Measurements from ENCODE around the gene HMBS. TPM values are rescaled to one million over a fixed set of nuclear protein-coding genes. Genes with fewer than 3 reads are reported as not detected.

Gene HMBS
- 38.8 and 62.1 TPM in 2 replicates for total RNA-seq

DNA sequence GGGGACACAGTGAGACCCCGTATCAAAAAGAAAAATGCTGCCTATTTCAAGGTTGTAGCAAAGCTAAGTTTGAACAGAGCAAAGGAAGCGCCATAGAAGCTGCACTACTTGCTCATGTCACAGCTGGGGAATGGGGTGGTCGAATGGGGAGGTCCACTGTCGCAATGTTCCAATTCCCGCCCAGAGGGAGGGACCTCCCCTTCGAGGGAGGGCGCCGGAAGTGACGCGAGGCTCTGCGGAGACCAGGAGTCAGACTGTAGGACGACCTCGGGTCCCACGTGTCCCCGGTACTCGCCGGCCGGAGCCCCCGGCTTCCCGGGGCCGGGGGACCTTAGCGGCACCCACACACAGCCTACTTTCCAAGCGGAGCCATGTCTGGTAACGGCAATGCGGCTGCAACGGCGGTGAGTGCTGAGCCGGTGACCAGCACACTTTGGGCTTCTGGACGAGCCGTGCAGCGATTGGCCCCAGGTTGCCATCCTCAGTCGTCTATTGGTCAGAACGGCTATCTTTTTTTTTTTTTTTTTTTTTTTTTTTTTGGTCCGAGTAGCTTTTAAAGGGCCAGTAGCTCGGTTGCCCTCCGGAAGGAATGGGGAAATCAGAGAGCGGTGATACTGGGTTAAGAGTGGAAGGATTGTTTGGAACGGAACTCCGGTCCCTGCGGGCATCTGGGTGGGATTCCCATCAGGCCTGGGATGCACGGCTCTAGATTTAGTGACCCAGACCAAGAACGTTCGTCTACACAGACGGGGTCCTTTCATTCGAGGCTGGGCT is at the start of gene HMBS:
HMBS (plus strand) TSS at position 219 of the 774 bp plus-strand sequence; CDS start at position 372, 153 bp downstream.

DNA sequence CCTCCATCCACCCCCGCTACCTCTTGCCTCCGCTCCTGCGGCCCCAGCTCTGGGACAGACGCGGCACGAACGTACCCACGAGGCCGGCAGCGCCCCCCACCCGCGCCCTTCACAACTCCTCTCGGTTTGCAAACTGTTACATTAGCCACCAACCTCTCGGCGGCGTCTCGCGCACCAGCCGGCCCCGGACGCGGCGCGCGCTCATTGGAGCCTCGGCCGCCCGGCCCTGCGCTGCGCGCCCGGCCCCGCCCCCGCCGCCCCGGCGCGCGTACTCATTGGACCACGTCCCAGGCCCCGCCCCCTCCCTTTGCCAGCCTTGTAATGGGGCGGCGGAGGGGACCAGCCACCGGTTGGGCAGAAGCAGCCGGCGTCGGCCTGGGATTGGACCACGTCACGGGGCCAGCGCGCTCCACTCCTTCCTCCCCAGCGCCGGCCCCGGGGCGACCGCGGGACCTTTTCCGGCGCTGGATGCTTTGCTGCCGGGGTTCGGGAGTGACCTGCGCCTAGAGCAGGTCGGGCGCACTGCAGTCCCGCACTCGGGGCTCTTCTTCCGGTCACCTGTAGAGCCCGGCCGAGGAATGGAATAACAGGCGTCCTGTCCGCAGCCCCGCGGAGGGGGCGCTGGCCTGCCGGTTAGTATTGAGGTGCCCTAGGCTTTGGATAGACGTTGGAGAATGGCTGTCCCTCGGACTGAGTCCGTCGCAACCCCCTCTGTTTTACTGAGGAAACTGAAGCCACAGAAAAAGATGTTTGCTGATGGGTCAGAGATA is 27.5 kb upstream of the HMBS start, which contains the start of gene HYOU1:
HYOU1 (minus strand) TSS at position 206 of the 770 bp plus-strand sequence. CDS start 1,045 bp downstream, outside the sequence.

DNA sequence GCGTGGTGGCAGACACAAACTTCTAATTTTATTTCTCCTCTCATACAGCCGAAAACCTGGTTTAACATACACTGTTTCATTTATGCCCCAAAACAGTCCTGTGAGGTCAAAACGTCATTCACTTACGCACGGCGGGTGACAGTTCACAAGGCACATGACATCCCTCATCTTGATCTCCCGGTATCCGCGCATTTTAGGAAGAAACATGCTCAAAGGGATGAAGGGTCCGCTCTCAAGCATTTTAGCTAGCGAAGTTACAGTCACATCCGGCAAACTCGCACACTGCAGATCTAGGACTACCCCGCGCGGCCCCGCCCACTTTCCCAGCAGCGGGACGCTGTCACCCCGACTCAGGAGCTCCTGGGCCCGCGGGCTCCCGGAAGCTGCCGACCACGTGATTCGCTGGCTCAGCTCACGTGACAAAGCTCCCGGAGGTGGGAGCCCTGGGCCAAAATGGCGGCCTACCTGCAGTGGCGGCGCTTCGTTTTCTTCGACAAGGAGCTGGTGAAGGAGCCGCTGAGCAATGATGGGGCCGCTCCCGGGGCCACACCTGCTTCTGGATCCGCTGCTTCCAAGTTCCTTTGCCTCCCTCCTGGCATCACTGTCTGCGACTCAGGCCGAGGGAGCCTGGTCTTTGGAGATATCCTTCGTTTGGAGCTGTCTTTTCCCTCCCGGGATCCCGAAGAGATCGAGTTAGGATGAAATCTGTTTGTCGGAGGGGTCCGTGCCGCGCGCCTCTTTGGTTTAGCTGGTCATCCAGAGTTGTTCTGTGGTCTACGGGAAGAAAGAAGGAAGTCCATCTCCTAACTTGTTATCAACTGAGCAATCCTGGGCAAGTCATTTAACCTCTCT is 17.1 kb upstream of the HMBS start, which contains the start of gene VPS11:
VPS11 (plus strand) TSS at position 448 of the 852 bp plus-strand sequence; CDS start at position 454, 6 bp downstream.

DNA sequence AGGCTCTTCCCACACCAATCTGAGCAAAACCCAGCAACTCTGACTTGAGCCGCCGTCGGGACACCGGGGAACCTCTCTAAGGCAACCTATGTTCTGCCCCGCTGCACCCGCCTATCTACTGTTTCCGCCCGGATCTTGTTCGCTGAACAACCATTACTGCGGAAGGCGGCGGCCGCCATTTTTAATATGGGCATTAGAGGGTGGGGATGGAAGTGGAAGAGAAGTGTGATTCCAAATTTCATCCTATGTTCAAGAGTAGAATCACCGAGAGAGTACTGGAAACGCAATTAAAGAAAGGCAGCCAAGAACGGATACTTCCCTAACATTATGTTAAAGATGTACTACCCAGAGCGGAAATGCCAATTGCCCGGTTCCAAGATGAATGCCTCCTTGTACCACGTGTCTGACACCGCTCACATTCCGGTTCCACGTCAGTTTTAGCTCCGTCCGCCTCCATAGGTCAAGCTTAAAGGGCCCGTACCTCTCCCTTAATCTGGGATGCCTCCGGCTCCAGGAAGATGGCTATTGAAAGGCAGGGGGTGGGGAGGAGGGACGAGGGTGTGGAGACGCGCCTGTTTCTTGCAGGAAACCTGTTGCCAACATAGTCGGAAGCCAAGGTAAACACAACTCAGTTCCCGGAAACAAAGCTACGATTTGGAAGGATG is 17.2 kb downstream of the HMBS start, which contains the start of gene DPAGT1:
DPAGT1 (minus strand) TSS at position 95 of the 665 bp plus-strand sequence. CDS start 198 bp downstream, outside the sequence.

DNA sequence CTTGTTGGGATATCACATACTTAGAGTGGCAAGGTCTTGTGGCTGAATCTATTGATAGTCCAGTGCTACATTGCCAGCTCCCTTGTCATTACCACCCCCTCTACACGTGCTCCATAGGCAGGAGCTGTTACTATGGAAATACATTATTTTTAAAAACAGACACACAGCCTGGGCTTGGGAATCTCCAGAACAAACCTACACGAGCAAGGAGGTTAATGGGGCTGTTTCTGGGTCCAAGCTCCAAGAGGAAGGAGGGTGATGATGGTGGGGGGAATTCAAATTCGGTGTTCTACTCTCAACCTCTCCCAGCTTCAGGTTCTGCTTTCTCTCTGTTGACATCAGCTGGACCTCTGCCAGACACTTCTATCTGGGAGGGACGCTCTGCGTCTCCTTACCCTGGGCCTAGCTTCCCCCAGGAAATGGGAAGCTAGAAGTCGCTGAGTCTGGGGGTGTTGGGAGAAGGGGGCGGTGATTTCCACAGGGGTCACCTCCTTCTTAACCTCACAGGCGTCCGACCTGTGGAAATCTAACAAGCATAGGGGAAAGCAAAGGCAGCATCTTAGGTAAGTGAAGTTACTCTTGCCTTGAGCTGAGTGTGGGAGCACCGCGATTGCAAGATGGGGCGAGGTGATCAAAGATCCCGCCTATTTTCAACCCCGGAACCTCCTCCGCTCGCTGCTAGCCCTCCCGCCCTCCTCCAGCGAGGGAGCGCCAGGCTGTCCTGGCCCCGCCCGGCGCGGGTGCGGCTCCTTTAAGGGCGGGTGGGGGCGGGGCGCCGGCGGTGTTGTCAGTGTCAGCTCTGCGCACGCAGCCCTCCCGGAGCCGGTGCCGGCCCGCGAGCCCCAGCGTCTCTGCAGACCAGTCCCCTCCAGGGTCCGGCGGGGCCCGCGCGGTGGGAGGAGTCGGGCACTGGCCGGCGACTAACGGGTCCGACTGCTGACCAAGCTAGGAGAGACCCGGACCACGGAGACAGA is 22.2 kb downstream of the HMBS start, which contains the start of gene C2CD2L:
C2CD2L (plus strand) TSS at position 781 of the 974 bp plus-strand sequence. CDS start 398 bp downstream, outside the sequence.

DNA sequence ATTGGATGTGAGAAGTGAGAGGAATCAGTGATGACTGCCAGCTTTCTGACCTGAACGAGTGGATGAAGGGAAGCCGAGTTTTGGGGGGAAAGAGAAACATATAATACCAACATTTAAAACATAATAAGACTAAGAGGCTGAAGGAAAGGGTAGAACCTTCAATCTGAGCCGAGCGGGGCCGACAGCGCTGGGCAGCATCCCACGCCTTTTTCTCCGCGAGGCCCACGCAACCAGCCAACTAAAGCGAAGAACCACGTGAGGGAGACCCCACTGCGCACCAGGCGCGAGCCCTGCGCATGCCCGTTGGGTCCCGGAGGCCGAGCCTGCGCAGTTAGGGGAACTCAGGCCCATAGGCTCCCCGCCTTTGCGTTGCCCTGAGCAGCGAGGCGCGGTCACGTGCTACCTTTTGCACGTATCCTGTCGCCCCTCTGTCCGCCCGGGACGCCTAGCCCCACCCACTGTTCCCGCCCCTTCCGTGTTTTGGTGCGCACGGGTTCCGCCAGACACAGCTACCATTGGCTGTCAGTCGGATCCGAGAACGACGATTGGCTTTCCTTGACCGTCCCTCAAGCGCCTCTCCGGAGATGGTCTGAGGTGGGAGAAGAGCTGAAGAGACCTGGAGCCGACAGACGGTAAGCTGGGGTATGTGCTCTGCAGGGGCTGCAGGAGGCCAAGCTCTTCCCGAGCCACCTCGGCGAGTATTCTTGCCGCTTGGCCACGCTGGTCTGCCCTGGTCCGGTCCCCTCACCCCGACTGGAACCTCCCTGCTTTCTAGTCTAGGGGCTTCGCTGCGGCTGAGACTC is 36.5 kb downstream of the HMBS start, which contains the start of gene HINFP:
HINFP (plus strand) TSS at position 573 of the 803 bp plus-strand sequence. CDS start 5,365 bp downstream, outside the sequence.

Other genes starting within 250 kb of the HMBS start
- not detected in 2 replicates for gene CXCR5, start 201.0 kb upstream of the HMBS start, total RNA-seq
- 30.3 and 58.2 TPM in 2 replicates for gene BCL9L, start 159.0 kb upstream of the HMBS start, total RNA-seq
- gene UPK2, start 128.6 kb upstream of the HMBS start, total RNA-seq: not detected in 2 replicates
- not detected in 2 replicates for gene FOXR1, start 113.1 kb upstream of the HMBS start, total RNA-seq
- 7.2 and 12.5 TPM in 2 replicates for gene CENATAC, start 86.7 kb upstream of the HMBS start, total RNA-seq
- 1,334 and 1,525 TPM in 2 replicates for gene RPS25, start 66.5 kb upstream of the HMBS start, total RNA-seq
- gene TRAPPC4, start 66.1 kb upstream of the HMBS start, total RNA-seq: 75.0 and 110 TPM in 2 replicates
- 50.4 and 68.5 TPM in 2 replicates for gene SLC37A4, start 54.0 kb upstream of the HMBS start, total RNA-seq
- 86.6 and 187 TPM in 2 replicates for gene HYOU1, start 27.7 kb upstream of the HMBS start, total RNA-seq
- gene VPS11, start 17.1 kb upstream of the HMBS start, total RNA-seq: 24.4 and 43.9 TPM in 2 replicates
- gene DPAGT1, start 17.0 kb downstream of the HMBS start, total RNA-seq: 31.8 and 41.1 TPM in 2 replicates
- 5.8 and 8.6 TPM in 2 replicates for gene C2CD2L, start 22.5 kb downstream of the HMBS start, total RNA-seq
- 10.9 and 32.2 TPM in 2 replicates for gene HINFP, start 36.7 kb downstream of the HMBS start, total RNA-seq
- 0.49 and 1.1 TPM in 2 replicates for gene ABCG4, start 64.2 kb downstream of the HMBS start, total RNA-seq
- gene NLRX1, start 83.8 kb downstream of the HMBS start, total RNA-seq: 19.1 and 25.4 TPM in 2 replicates
- gene NHERF4, start 100.6 kb downstream of the HMBS start, total RNA-seq: 0.25 TPM in 1 of 2 replicates, not detected in the other
- gene CBL, start 121.5 kb downstream of the HMBS start, total RNA-seq: 11.9 and 14.0 TPM in 2 replicates
- gene MCAM, start 232.2 kb downstream of the HMBS start, total RNA-seq: 304 and 613 TPM in 2 replicates
- gene RNF26, start 249.6 kb downstream of the HMBS start, total RNA-seq: 21.7 and 39.4 TPM in 2 replicates